ENCODE results near the gene MYO10.

DNA sequence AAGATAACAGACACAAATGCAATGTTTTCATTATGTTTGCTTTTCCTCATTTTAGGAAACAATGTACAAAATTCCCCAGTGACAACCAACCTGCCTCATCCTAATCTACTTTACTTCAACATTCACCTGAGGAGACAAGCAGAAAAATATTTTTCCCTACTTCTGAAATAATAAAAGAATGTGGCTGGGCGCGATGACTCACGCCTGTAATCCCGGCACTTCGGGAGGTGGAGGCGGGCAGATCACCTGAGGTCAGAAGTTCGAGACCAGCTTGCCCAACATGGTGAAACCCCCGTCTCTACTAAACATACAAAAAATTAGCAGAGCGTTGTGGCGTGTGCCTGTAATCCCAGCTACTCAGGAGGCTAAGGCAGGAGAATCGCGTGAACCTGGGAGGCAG is 36.9 kb downstream of the MYO10 start:
- TF ChIP-seq, protein P1, sequence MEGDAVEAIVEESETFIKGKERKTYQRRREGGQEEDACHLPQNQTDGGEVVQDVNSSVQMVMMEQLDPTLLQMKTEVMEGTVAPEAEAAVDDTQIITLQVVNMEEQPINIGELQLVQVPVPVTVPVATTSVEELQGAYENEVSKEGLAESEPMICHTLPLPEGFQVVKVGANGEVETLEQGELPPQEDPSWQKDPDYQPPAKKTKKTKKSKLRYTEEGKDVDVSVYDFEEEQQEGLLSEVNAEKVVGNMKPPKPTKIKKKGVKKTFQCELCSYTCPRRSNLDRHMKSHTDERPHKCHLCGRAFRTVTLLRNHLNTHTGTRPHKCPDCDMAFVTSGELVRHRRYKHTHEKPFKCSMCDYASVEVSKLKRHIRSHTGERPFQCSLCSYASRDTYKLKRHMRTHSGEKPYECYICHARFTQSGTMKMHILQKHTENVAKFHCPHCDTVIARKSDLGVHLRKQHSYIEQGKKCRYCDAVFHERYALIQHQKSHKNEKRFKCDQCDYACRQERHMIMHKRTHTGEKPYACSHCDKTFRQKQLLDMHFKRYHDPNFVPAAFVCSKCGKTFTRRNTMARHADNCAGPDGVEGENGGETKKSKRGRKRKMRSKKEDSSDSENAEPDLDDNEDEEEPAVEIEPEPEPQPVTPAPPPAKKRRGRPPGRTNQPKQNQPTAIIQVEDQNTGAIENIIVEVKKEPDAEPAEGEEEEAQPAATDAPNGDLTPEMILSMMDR (IDR thresholded peaks at IDR 0.05), result no peak
- TF ChIP-seq POLR2A (IDR thresholded peaks at IDR 0.05), result no peak

All from breast epithelium (tissue), 3 donors.